Subcutaneous adipose tissue (tissue), 4 donors: Measurements from ENCODE around the gene DLG5. TPM values are rescaled to one million over a fixed set of nuclear protein-coding genes. Genes with fewer than 3 reads are reported as not detected.

Experiments
- small RNA-seq: library from RNA; depleted of rRNA; stranded (forward); fragments of <200 nt; gene quantifications from one replicate; pipeline ENCODE3, GENCODE V24; 2016
- total RNA-seq, 4 donors: library from RNA; depleted of rRNA; stranded (reverse); fragments of >200 nt; gene quantifications; one replicate each; pipeline ENCODE4 v1.1.0, GENCODE V29; 2016

DLG5 gene
- total RNA-seq, 4 donors from 2014 or later = 23.0 to 59.5 (median 33.7) TPM

Small RNA genes lying within 50 kb of the gene (small RNA-seq; reads per million reads assigned to genes)
- gene RF00017 = not detected
- not detected for gene RN7SL284P
- gene RNU6-1266P = not detected

Other genes starting within 250 kb of the DLG5 start
- 10 to 100 TPM in 3 of 4 donors, 1 to 10 TPM in 1; 9.9 to 14.3 (median 12.0) TPM for gene POLR3A, start 102.8 kb upstream of the DLG5 start, total RNA-seq
- 1,000 to 10,000 TPM; 2,158 to 3,598 (median 2,515) TPM for gene RPS24, start 107.1 kb upstream of the DLG5 start, total RNA-seq